ENCODE measurements around the gene DISP3.

DNA sequence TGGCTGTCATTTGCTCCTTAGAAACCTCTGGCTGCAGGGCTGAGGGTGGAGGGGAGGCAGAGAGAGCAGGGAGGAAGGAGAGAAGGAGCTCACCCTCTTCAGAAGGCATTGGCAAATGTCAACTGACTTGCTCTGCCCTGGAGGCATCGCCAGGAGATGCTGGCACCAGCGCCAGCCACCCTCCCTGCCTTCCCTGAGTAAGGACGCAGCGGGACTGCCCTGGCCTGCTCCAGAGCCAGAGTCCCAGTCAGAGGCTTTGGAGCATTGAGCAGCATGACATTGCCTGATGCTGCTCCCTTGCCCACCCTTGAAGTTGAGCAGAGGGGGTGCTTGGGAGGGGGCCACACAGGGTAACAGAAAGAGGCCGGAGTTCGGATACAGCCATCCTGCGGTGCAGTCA, 62.3 kb downstream of the DISP3 start:
- TF ChIP-seq EZH2 (IDR thresholded peaks at IDR 0.05; ENCODE audit: borderline replicate concordance, low read length) = no peak
- TF ChIP-seq, protein P1, sequence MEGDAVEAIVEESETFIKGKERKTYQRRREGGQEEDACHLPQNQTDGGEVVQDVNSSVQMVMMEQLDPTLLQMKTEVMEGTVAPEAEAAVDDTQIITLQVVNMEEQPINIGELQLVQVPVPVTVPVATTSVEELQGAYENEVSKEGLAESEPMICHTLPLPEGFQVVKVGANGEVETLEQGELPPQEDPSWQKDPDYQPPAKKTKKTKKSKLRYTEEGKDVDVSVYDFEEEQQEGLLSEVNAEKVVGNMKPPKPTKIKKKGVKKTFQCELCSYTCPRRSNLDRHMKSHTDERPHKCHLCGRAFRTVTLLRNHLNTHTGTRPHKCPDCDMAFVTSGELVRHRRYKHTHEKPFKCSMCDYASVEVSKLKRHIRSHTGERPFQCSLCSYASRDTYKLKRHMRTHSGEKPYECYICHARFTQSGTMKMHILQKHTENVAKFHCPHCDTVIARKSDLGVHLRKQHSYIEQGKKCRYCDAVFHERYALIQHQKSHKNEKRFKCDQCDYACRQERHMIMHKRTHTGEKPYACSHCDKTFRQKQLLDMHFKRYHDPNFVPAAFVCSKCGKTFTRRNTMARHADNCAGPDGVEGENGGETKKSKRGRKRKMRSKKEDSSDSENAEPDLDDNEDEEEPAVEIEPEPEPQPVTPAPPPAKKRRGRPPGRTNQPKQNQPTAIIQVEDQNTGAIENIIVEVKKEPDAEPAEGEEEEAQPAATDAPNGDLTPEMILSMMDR (IDR thresholded peaks at IDR 0.05; ENCODE audit: low read length) = no peak

Data from OCI-LY1 (cell line).